ENCODE data around the gene CCDC191.

The CCDC191 gene

GRCh38 chr3:114058646-114059045 is 2.3 kb upstream of the CCDC191 start:
- FAIRE-seq: no peak

GRCh38 chr3:114057011-114057347 is 653 bp upstream of the CCDC191 start:
- FAIRE-seq: no peak

GRCh38 chr3:114052216-114052615 is 4.1 kb downstream of the CCDC191 start:
- FAIRE-seq: no peak

GRCh38 chr3:114043205-114043604 is 13.1 kb downstream of the CCDC191 start:
- FAIRE-seq: no peak

- no peak for FAIRE-seq
These were observed 20.4 kb downstream of the CCDC191 start for GRCh38 chr3:114035896-114036295.

- no peak for FAIRE-seq
These were observed 21.4 kb downstream of the CCDC191 start for GRCh38 chr3:114034787-114035545.

GRCh38 chr3:114034211-114034610 is 22.1 kb downstream of the CCDC191 start:
- FAIRE-seq: no peak

- FAIRE-seq: no peak
These were observed 22.6 kb downstream of the CCDC191 start for GRCh38 chr3:114033721-114034120.

- FAIRE-seq: no peak
These were observed 30.0 kb downstream of the CCDC191 start for GRCh38 chr3:114026331-114026730.

- FAIRE-seq: no peak
These were observed 30.9 kb downstream of the CCDC191 start for GRCh38 chr3:114025451-114025850.

GRCh38 chr3:114022145-114022802 is 34.1 kb downstream of the CCDC191 start:
- FAIRE-seq: no peak

- no peak for FAIRE-seq
These were observed 35.4 kb downstream of the CCDC191 start for GRCh38 chr3:114020907-114021306.

- no peak for FAIRE-seq
These were observed 36.8 kb downstream of the CCDC191 start for GRCh38 chr3:114019486-114019885.

- no peak for FAIRE-seq
These were observed 42.1 kb downstream of the CCDC191 start for GRCh38 chr3:114014211-114014610.

GRCh38 chr3:114011059-114011797 is 45.1 kb downstream of the CCDC191 start:
- no peak for FAIRE-seq

GRCh38 chr3:114005481-114005880 is 50.8 kb downstream of the CCDC191 start:
- FAIRE-seq: no peak

GRCh38 chr3:113985541-113985940 is 70.8 kb downstream of the CCDC191 start:
- FAIRE-seq: no peak

- FAIRE-seq: no peak
These were observed 72.8 kb downstream of the CCDC191 start for GRCh38 chr3:113983544-113983943.

GRCh38 chr3:113981803-113982202 is 74.5 kb downstream of the CCDC191 start:
- FAIRE-seq: no peak

- no peak for FAIRE-seq
These were observed 76.4 kb downstream of the CCDC191 start for GRCh38 chr3:113979916-113980315.

- FAIRE-seq: no peak
These were observed 78.5 kb downstream of the CCDC191 start for GRCh38 chr3:113977822-113978221.

- FAIRE-seq: no peak
These were observed 87.3 kb downstream of the CCDC191 start for GRCh38 chr3:113968986-113969385.

- no peak for FAIRE-seq
These were observed 90.2 kb downstream of the CCDC191 start for GRCh38 chr3:113966172-113966571.

- no peak for FAIRE-seq
These were observed 92.4 kb downstream of the CCDC191 start for GRCh38 chr3:113963879-113964278.
